Stromal cell of bone marrow (primary cell): ENCODE data around the gene TOM1L2.

Experiments
- DNase-seq: peaks from one replicate; pipeline ENCODE4 v3.0.0-alpha.2; 2012; ENCODE audit warnings: low read depth

Gene TOM1L2

GRCh38 chr17:17805575-17805974, 166.6 kb downstream of the TOM1L2 start:
- no peak for DNase-seq

- no peak for DNase-seq
Measured at GRCh38 chr17:17804007-17804406, 168.2 kb downstream of the TOM1L2 start.

- DNase-seq: no peak
Measured at GRCh38 chr17:17801800-17802481, 170.3 kb downstream of the TOM1L2 start.

- DNase-seq: no peak
Measured at GRCh38 chr17:17800504-17801021, 171.6 kb downstream of the TOM1L2 start.

GRCh38 chr17:17798573-17799255, 173.5 kb downstream of the TOM1L2 start:
- no peak for DNase-seq

GRCh38 chr17:17798010-17798556, 174.1 kb downstream of the TOM1L2 start:
- DNase-seq: no peak

GRCh38 chr17:17797119-17797809, 174.9 kb downstream of the TOM1L2 start:
- no peak for DNase-seq

GRCh38 chr17:17796787-17797061, 175.5 kb downstream of the TOM1L2 start:
- no peak for DNase-seq

GRCh38 chr17:17795946-17796786, 176.0 kb downstream of the TOM1L2 start:
- no peak for DNase-seq

- no peak for DNase-seq
Measured at GRCh38 chr17:17795296-17795695, 176.9 kb downstream of the TOM1L2 start.

GRCh38 chr17:17794382-17794781, 177.8 kb downstream of the TOM1L2 start:
- no peak for DNase-seq
